Measurements from ENCODE around the gene C1QTNF6. TPM values are rescaled to one million over a fixed set of nuclear protein-coding genes. Genes with fewer than 3 reads are reported as not detected.

Gene C1QTNF6
- total RNA-seq, 1 donor = 4.6 TPM

- TF ChIP-seq CTCF (IDR thresholded peaks at IDR 0.05; ENCODE audit: insufficient read depth, low read length) = no peak
- no peak for DNase-seq (ENCODE audit: low read depth)
- H3K4me3 ChIP-seq (ENCODE audit: low read depth, low read length) = no peak overlapping the region
Observed at GRCh38 chr22:37210041-37210803, 22.2 kb upstream of the C1QTNF6 start.

GRCh38 chr22:37209140-37209845 lies 21.2 kb upstream of the C1QTNF6 start:
- DNase-seq (ENCODE audit: low read depth) = no peak
- no peak overlapping the region for H3K4me3 ChIP-seq (ENCODE audit: low read depth, low read length)
- TF ChIP-seq CTCF (IDR thresholded peaks at IDR 0.05; ENCODE audit: insufficient read depth, low read length) = no peak

GRCh38 chr22:37208401-37209139 lies 20.5 kb upstream of the C1QTNF6 start:
- no peak overlapping the region for H3K4me3 ChIP-seq (ENCODE audit: low read depth, low read length)
- DNase-seq (ENCODE audit: low read depth) = no peak
- TF ChIP-seq CTCF (IDR thresholded peaks at IDR 0.05; ENCODE audit: insufficient read depth, low read length) = no peak

GRCh38 chr22:37207981-37208380 lies 19.9 kb upstream of the C1QTNF6 start:
- no peak for DNase-seq (ENCODE audit: low read depth)
- TF ChIP-seq CTCF (IDR thresholded peaks at IDR 0.05; ENCODE audit: insufficient read depth, low read length) = no peak
- H3K4me3 ChIP-seq (ENCODE audit: low read depth, low read length) = no peak overlapping the region

- DNase-seq (ENCODE audit: low read depth) = no peak
- H3K4me3 ChIP-seq (ENCODE audit: low read depth, low read length) = no peak overlapping the region
- no peak for TF ChIP-seq CTCF (IDR thresholded peaks at IDR 0.05; ENCODE audit: insufficient read depth, low read length)
Observed at GRCh38 chr22:37206841-37207821, 19.1 kb upstream of the C1QTNF6 start.
